ENCODE results near the gene EFCAB6. TPM values are rescaled to one million over a fixed set of nuclear protein-coding genes. Genes with fewer than 3 reads are reported as not detected.

EFCAB6 gene
- total and polyA plus RNA-seq, 4 donors, result 0.14 to 2.1 (median 0.53) TPM

- DNase-seq (ENCODE audit: low spot score), result no peak
- Histone ChIP-seq H3K36me3 (ENCODE audit: control insufficient read depth in 4 of 4, insufficient read depth in 3 of 4, low read depth in 1 of 4, low read length in 3 of 4) (no peaks in the 10 kb centered on the region), H3K9me3 (ENCODE audit: control insufficient read depth in 4 of 4, low read length in 3 of 4) (no peaks in the 10 kb centered on the region), H3K27me3 (ENCODE audit: control insufficient read depth in 4 of 4, insufficient read depth in 4 of 4, low read length in 3 of 4) (no peaks in the 10 kb centered on the region), H3K4me1 (ENCODE audit: control insufficient read depth in 4 of 4, insufficient read depth in 4 of 4, low read length in 3 of 4) (no peaks in the 10 kb centered on the region), H3K9ac (ENCODE audit: low read depth in 1 of 2, low read length in 2 of 2) (no peak overlapping the region), H3K27ac (ENCODE audit: low read depth in 1 of 2, low read length in 2 of 2) (no peak overlapping the region), H3K4me3 (ENCODE audit: low read depth in 1 of 3, low read length in 3 of 3) (no peak overlapping the region)
- 86% methylated on average over 2 of the region's 2 CpGs for whole genome bisulfite sequencing
- TF ChIP-seq RXRA (IDR thresholded peaks at IDR 0.05) (no peak), REST (IDR thresholded peaks at IDR 0.05) (no peak), GABPA (IDR thresholded peaks at IDR 0.05 in 1 of 2, conservative IDR thresholded peaks at IDR 0.05 in 1 of 2) (no peak), FOXA2 (IDR thresholded peaks at IDR 0.05) (no peak), SP1 (IDR thresholded peaks at IDR 0.05) (no peak), NR2F2 (IDR thresholded peaks at IDR 0.05) (no peak), EGR1 (IDR thresholded peaks at IDR 0.05; ENCODE audit: low read depth in 2 of 2) (no peak), FOXA1 (IDR thresholded peaks at IDR 0.05) (no peak)
These were observed 57.1 kb downstream of the EFCAB6 start for GRCh38 chr22:43755011-43755410.

DNA sequence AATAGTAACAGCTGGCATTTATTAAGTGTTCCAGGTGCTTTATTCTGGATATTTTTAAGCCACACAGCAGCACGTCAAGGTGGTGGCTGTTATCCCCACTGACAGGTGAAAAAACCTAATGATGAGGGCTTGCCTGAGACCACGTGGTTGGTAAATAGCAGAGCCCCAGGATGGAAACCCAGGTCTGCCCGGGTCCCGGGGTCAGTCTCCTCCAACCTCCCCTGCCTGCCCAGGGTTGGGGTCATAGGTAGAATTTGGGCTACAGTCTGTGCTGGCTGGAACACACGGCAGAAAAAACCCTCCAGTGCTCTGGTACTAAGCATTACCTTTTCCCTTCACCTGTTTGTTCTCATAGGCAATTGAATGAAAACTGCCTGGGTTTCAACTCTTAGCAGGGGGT, 57.9 kb downstream of the EFCAB6 start:
- H3K9ac ChIP-seq (ENCODE audit: low read depth in 1 of 2, low read length in 2 of 2), result no peak overlapping the region
- H3K4me1 ChIP-seq (ENCODE audit: control insufficient read depth in 4 of 4, insufficient read depth in 4 of 4, low read length in 3 of 4), result no peaks in the 10 kb centered on the region
- H3K36me3 ChIP-seq (ENCODE audit: control insufficient read depth in 4 of 4, insufficient read depth in 3 of 4, low read depth in 1 of 4, low read length in 3 of 4), result no peaks in the 10 kb centered on the region
- no peaks in the 10 kb centered on the region for H3K9me3 ChIP-seq (ENCODE audit: control insufficient read depth in 4 of 4, low read length in 3 of 4)
- 79% methylated on average over 5 of the region's 5 CpGs for WGBS
- no peak overlapping the region for H3K27ac ChIP-seq (ENCODE audit: low read depth in 1 of 2, low read length in 2 of 2)
- TF ChIP-seq FOXA2 (IDR thresholded peaks at IDR 0.05), result no peak
- TF ChIP-seq MAX (IDR thresholded peaks at IDR 0.05), result no peak
- no peak for TF ChIP-seq JUND (IDR thresholded peaks at IDR 0.05)
- TF ChIP-seq HNF4A (conservative IDR thresholded peaks at IDR 0.05), result no peak
- no peak for TF ChIP-seq ZBTB33 (IDR thresholded peaks at IDR 0.05)
- TF ChIP-seq NR2F2 (IDR thresholded peaks at IDR 0.05), result no peak
- no peak for TF ChIP-seq REST (IDR thresholded peaks at IDR 0.05)
- TF ChIP-seq SP1 (IDR thresholded peaks at IDR 0.05), result no peak
- no peak for DNase-seq (ENCODE audit: low spot score)
- H3K27me3 ChIP-seq (ENCODE audit: control insufficient read depth in 4 of 4, insufficient read depth in 4 of 4, low read length in 3 of 4), result no peaks in the 10 kb centered on the region
- no peak overlapping the region for H3K4me3 ChIP-seq (ENCODE audit: low read depth in 1 of 3, low read length in 3 of 3)
